CD4-positive, alpha-beta T cell treated with Interleukin-10 for 1 hour (primary cell): ENCODE measurements around the gene SERPINB10.

Experiments
- DNase-seq: peaks from one replicate; pipeline ENCODE4 v3.0.0-alpha.2; 2020

Gene SERPINB10

GRCh38 chr18:63951302-63951705 lies 43.5 kb downstream of the SERPINB10 start:
- DNase-seq: no peak

- no peak for DNase-seq
Measured at GRCh38 chr18:63953811-63954210, 46.1 kb downstream of the SERPINB10 start.

- DNase-seq: no peak
Measured at GRCh38 chr18:63956755-63957154, 49.0 kb downstream of the SERPINB10 start.

GRCh38 chr18:63960891-63961290 lies 53.1 kb downstream of the SERPINB10 start:
- DNase-seq: no peak

GRCh38 chr18:63961435-63961980 lies 53.8 kb downstream of the SERPINB10 start:
- DNase-seq: no peak

- DNase-seq: no peak
Measured at GRCh38 chr18:63962137-63962536, 54.4 kb downstream of the SERPINB10 start.

- peak; percentile 71 for DNase-seq
Measured at GRCh38 chr18:63963615-63964256, 56.0 kb downstream of the SERPINB10 start.

GRCh38 chr18:63964908-63965307 lies 57.1 kb downstream of the SERPINB10 start:
- no peak for DNase-seq

GRCh38 chr18:63965716-63966330 lies 58.1 kb downstream of the SERPINB10 start:
- DNase-seq: no peak

GRCh38 chr18:63969942-63970808 lies 62.4 kb downstream of the SERPINB10 start, which contains the start of gene SERPINB8:
Gene SERPINB8, plus strand, starts transcription at chr18:63970081. Its CDS starts 8,228 bp downstream, at chr18:63978309.
- peak; percentile 82 for DNase-seq

- DNase-seq: no peak
Measured at GRCh38 chr18:63970809-63971205, 63.0 kb downstream of the SERPINB10 start.

GRCh38 chr18:63971320-63972001 lies 63.7 kb downstream of the SERPINB10 start:
- no peak for DNase-seq

GRCh38 chr18:63972002-63972376 lies 64.2 kb downstream of the SERPINB10 start:
- no peak for DNase-seq

- peak; percentile 34 for DNase-seq
Measured at GRCh38 chr18:63974991-63975390, 67.2 kb downstream of the SERPINB10 start.

GRCh38 chr18:63975628-63976027 lies 67.9 kb downstream of the SERPINB10 start:
- DNase-seq: no peak

- no peak for DNase-seq
Measured at GRCh38 chr18:63977040-63977439, 69.3 kb downstream of the SERPINB10 start.

- peak; percentile 63 for DNase-seq
Measured at GRCh38 chr18:63979409-63979920, 71.7 kb downstream of the SERPINB10 start.

GRCh38 chr18:63980027-63980426 lies 72.3 kb downstream of the SERPINB10 start:
- no peak for DNase-seq

GRCh38 chr18:63980896-63981460 lies 73.2 kb downstream of the SERPINB10 start:
- DNase-seq: no peak

GRCh38 chr18:63981719-63982118 lies 74.0 kb downstream of the SERPINB10 start:
- no peak for DNase-seq

- DNase-seq: no peak
Measured at GRCh38 chr18:63982361-63982760, 74.6 kb downstream of the SERPINB10 start.
